SU-DHL-6 (cell line): ENCODE measurements around the gene SEC23B.

ENCODE experiments used
- CTCF ChIP-seq: fragments of 200-600 bp; sonication (generic); IDR thresholded peaks from one replicate; pipeline ENCODE4 v1.5.1; 2017; ENCODE audit warnings: antibody characterized with exemption, mild to moderate bottlenecking, low read length, moderate library complexity; ENCODE audit not compliant: insufficient read depth, poor library complexity, severe bottlenecking
- EZH2phosphoT487 ChIP-seq: fragments of 200-600 bp; sonication (generic), shearing (Covaris generic); conservative IDR thresholded peaks from 2 replicates; pipeline ENCODE4 v1.6.1; 2018; ENCODE audit warnings: mild to moderate bottlenecking, antibody characterized with exemption, low read length, moderate library complexity, mixed read lengths

GRCh38 chr20:18577942-18578341 lies 70.2 kb downstream of the SEC23B start:
- TF ChIP-seq CTCF (no peak), EZH2phosphoT487 (no peak)
